Measurements from ENCODE around the gene GMPR.

GMPR gene

DNA sequence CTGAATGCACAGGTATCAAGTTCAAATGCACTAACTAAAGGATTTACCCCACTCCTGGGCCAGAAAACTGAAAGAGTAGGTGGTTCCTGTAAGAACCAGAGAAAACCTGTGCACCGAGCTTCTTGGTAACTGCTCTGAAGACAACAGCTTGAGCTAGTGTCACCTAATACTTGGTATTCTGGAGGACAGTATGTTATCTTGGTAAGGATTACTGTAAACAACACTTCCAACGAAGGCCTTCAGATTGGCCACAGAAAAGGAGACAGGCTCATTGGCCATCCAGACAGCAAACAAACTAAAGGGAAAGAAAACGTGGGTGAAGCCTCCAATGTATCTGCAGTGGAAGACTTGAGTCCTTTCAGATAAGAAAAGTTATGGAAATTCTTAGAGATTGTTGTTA is 61.5 kb downstream of the GMPR start:
- no peaks in the 10 kb centered on the region for H3K27me3 ChIP-seq
- H3K9me3 ChIP-seq, result no peaks in the 10 kb centered on the region
- no peaks in the 10 kb centered on the region for H3K4me1 ChIP-seq
- intact Hi-C loops (cut with DNase I; ENCODE audit: low total_unique reads), result no loop called here
- no peak overlapping the region for H3K27ac ChIP-seq
- DNase-seq, result no peak
- no peak overlapping the region for H3K4me3 ChIP-seq
- TF ChIP-seq CTCF (IDR thresholded peaks at IDR 0.05), result no peak
- H3K36me3 ChIP-seq, result peaks cover 11 to 37% (median 28%) of the 10 kb centered on the region in 3 donors

DNA sequence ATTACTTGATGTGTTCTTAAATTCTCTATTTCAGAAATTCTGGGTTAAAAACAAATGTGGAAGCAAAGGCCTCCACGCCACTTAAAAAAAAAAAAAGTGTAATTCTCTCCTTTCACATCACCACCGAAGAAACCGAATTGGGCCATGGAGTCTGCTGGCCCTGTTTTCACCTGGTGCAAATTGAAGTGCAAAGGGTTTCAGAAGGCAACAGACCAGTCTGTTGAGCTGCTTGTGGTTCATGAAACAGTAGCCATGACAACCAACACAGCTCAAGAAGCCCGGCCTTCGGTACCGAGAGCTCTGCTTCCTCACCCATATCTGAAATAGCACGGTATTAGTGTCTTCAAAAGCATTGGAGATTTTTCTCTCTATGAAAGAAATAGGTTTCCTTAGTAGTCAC is 63.1 kb downstream of the GMPR start:
- TF ChIP-seq CTCF (IDR thresholded peaks at IDR 0.05), result no peak
- intact Hi-C loops (cut with DNase I; ENCODE audit: low total_unique reads), result no loop called here
- Histone ChIP-seq H3K4me3 (no peak overlapping the region), H3K9me3 (no peaks in the 10 kb centered on the region), H3K36me3 (peaks cover 20 to 42% (median 32%) of the 10 kb centered on the region in 3 donors), H3K4me1 (no peaks in the 10 kb centered on the region), H3K27me3 (no peaks in the 10 kb centered on the region), H3K27ac (no peak overlapping the region)
- peak in 1 of 2 donors; percentile 24 for DNase-seq

GRCh38 chr6:16302721-16303552 is 64.5 kb downstream of the GMPR start:
- Histone ChIP-seq H3K4me1 (no peaks in the 10 kb centered on the region), H3K4me3 (no peak overlapping the region), H3K9me3 (no peaks in the 10 kb centered on the region), H3K27me3 (no peaks in the 10 kb centered on the region), H3K36me3 (peaks cover 15 to 36% (median 28%) of the 10 kb centered on the region in 3 donors), H3K27ac (no peak overlapping the region)
- intact Hi-C loops (cut with DNase I; ENCODE audit: low total_unique reads), result no loop called here
- DNase-seq, result peak in 1 of 2 donors; percentile 46
- TF ChIP-seq CTCF (IDR thresholded peaks at IDR 0.05), result no peak

GRCh38 chr6:16305246-16305725 is 66.9 kb downstream of the GMPR start:
- no peaks in the 10 kb centered on the region for H3K4me1 ChIP-seq
- H3K36me3 ChIP-seq, result peaks cover 10 to 29% (median 23%) of the 10 kb centered on the region in 3 donors
- H3K9me3 ChIP-seq, result no peaks in the 10 kb centered on the region
- intact Hi-C loops (cut with DNase I; ENCODE audit: low total_unique reads), result no loop called here
- H3K27ac ChIP-seq, result no peak overlapping the region
- TF ChIP-seq CTCF (IDR thresholded peaks at IDR 0.05), result no peak
- DNase-seq, result peak in 1 of 2 donors; percentile 10
- no peaks in the 10 kb centered on the region for H3K27me3 ChIP-seq
- H3K4me3 ChIP-seq, result no peak overlapping the region

GRCh38 chr6:16305788-16306187 is 67.4 kb downstream of the GMPR start:
- intact Hi-C loops (cut with DNase I; ENCODE audit: low total_unique reads), result no loop called here
- H3K27ac ChIP-seq, result no peak overlapping the region
- no peaks in the 10 kb centered on the region for H3K27me3 ChIP-seq
- H3K36me3 ChIP-seq, result peaks cover 10 to 29% (median 23%) of the 10 kb centered on the region in 3 donors
- peak in 1 of 2 donors; percentile 53 for DNase-seq
- H3K4me3 ChIP-seq, result no peak overlapping the region
- no peaks in the 10 kb centered on the region for H3K9me3 ChIP-seq
- H3K4me1 ChIP-seq, result no peaks in the 10 kb centered on the region
- no peak for TF ChIP-seq CTCF (IDR thresholded peaks at IDR 0.05)

Data from tibial artery (tissue), 4 donors.